Tibial artery (tissue), 4 donors: Measurements from ENCODE around the gene AK8.
A peak's percentile ranks its signal among the peaks of the same experiment; 100 is the strongest.

ENCODE experiments used
- DNase-seq, 2 donors: peaks; one replicate each; pipeline ENCODE4 v3.0.0-alpha.2; 2019
- H3K27ac ChIP-seq, 2 donors: fragments of 200-600 bp; sonication (generic) in 1 of 2; 1 replicate in 1 of 2; 2 replicates in 1 of 2; pipeline ENCODE4 v1.5.1; 2018 to 2019; ENCODE audit warnings: mild to moderate bottlenecking in 1 of 2
- H3K27me3 ChIP-seq, 2 donors: fragments of 200-600 bp; sonication (generic) in 1 of 2; one replicate each; pipeline versions ENCODE4 v1.5.1 to v1.6.0; 2016 to 2019
- H3K36me3 ChIP-seq, 3 donors: fragments of 200-600 bp; sonication (generic) in 2 of 3; one replicate each; pipeline ENCODE4 v1.5.1; 2016 to 2019; ENCODE audit warnings: mild to moderate bottlenecking in 2 of 3
- H3K4me1 ChIP-seq, 4 donors: fragments of 200-600 bp; sonication (generic) in 2 of 4; 1 replicate in 3 of 4; 2 replicates in 1 of 4; pipeline ENCODE4 v1.5.1; 2016 to 2019
- H3K4me3 ChIP-seq, 2 donors: fragments of 200-600 bp; sonication (generic) in 1 of 2; 1 replicate in 1 of 2; 2 replicates in 1 of 2; pipeline ENCODE4 v1.5.1; 2018 to 2019; ENCODE audit warnings: mild to moderate bottlenecking in 2 of 2
- H3K9me3 ChIP-seq, 3 donors: fragments of 200-600 bp; sonication (generic) in 1 of 3; one replicate each; pipeline ENCODE4 v1.5.1; 2016 to 2019
- intact Hi-C: fragments of 100-400 bp; cut with DNase I; formaldehyde crosslinking; loops from one replicate; pipeline ENCODE4 v1.15.0; 2023; ENCODE audit warnings: low total_unique reads
- TF ChIP-seq, protein P1 (sequence below), 2 experiments: fragments of 200-600 bp in 1 of 2; fragments of 450-650 bp in 1 of 2; IDR thresholded peaks; one replicate each; pipeline ENCODE4 v1.5.1; 2017 to 2019; ENCODE audit warnings: antibody characterized with exemption in 2 of 2, mild to moderate bottlenecking in 1 of 2, moderate library complexity in 1 of 2

AK8 gene

DNA sequence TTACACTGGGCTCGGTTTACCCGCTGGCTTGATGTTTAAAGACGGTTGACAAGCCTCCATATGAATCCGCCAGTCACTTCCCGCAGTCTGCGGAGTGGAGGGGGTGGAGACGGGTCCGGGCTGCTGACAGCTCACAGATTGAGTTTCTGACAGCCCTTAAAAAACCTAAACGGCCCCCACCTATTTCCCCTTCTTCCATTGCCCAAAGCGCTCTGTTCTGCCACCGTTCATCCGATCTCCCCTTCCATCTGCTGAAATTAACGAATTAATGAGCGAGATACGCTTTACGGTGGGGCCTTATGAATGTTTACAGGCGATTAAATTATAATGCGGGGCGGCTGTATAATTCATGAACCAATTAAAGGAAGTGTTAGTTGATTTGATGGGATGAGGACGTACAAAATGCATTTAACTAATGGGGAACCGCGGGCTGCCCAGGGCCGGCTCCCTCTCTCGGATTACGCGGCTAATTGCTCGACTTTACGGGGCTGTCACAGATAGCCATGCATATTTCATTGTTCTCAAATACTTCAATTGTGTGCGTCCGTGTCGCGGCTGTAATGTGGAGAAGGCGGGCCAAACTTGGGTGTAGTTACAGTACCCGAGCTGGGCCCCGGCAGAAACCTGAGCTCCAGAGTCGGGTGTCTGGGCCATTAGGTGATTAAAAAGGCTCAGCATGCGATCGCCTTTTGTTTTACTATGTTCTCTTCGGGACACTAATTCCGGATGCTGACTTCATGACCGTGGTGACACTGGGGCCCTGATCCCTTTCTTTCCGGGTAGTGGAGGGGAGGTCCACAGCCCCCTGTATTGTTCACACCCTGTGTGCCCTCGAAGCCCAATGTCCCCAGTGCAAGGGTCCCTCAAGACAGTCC lies 133.0 kb downstream of the AK8 start:
- intact Hi-C loops = no loop called here
- no peak for DNase-seq
- no peak overlapping the region for H3K4me3 ChIP-seq
- no peaks in the 10 kb centered on the region for H3K9me3 ChIP-seq
- H3K36me3 ChIP-seq = no peaks in the 10 kb centered on the region
- H3K27ac ChIP-seq = no peak overlapping the region
- peaks cover 5 to 61% of the 10 kb centered on the region in 2 donors for H3K27me3 ChIP-seq
- no peaks in the 10 kb centered on the region for H3K4me1 ChIP-seq
- TF ChIP-seq, protein P1, sequence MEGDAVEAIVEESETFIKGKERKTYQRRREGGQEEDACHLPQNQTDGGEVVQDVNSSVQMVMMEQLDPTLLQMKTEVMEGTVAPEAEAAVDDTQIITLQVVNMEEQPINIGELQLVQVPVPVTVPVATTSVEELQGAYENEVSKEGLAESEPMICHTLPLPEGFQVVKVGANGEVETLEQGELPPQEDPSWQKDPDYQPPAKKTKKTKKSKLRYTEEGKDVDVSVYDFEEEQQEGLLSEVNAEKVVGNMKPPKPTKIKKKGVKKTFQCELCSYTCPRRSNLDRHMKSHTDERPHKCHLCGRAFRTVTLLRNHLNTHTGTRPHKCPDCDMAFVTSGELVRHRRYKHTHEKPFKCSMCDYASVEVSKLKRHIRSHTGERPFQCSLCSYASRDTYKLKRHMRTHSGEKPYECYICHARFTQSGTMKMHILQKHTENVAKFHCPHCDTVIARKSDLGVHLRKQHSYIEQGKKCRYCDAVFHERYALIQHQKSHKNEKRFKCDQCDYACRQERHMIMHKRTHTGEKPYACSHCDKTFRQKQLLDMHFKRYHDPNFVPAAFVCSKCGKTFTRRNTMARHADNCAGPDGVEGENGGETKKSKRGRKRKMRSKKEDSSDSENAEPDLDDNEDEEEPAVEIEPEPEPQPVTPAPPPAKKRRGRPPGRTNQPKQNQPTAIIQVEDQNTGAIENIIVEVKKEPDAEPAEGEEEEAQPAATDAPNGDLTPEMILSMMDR (IDR thresholded peaks at IDR 0.05) = no peak

DNA sequence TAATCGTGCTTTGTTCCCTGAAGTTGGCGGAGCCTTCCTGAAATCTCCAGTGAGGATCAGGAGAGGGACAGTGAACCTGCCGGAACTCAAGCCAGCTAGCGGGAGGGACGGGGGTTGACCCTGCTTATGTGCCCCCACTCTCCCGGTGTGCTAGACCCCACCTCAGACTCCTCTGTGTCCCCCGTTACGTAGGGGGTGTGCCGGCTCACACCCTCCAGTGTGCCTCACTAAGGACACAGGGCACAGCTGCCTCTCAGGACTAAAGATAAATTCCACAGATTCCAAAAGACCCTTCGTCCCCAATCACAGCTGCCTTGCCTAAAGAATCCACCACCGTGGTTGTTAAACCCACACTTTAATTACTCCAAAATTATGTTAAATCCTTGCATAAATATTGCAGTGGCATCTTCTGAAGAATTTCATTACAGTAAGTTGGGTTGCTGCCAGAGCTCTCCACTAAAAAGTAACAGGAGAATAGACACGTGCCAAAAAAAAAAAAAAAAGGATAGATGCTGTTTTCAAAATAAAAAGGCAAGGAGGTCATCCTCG lies 134.1 kb downstream of the AK8 start:
- Histone ChIP-seq H3K4me1 (no peaks in the 10 kb centered on the region), H3K9me3 (no peaks in the 10 kb centered on the region), H3K27ac (no peak overlapping the region), H3K36me3 (no peaks in the 10 kb centered on the region), H3K27me3 (peaks cover 5 to 58% of the 10 kb centered on the region in 2 donors), H3K4me3 (no peak overlapping the region)
- TF ChIP-seq, protein P1 (IDR thresholded peaks at IDR 0.05) = no peak
- peak in 1 of 2 donors; percentile 35 for DNase-seq
- intact Hi-C loops = no loop called here

DNA sequence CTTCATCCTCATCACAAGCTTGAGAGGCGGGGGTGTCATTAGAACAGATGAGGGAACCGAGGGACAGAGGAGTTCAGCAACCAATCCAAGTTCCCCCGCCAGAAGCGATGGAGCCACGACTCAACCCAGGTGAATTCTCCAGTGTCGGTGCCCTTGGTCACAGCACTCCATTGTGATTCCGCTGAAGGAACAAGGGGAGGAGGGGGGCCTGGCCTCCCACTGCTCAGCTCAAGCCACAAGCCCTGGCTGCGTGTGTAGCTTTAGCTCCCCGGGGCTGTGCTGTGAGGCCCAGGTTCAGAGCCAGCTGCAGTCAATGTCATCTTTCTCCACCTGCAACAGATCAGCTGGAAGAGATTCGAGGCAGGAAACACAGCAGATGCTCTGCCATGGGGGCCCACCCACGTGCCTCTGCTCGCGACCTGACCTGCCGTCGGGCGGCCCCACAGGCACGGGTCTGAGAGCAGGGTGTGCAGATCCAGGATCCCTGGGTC lies 135.2 kb downstream of the AK8 start:
- intact Hi-C loops = no loop called here
- Histone ChIP-seq H3K27ac (no peak overlapping the region), H3K9me3 (no peaks in the 10 kb centered on the region), H3K4me3 (no peak overlapping the region), H3K36me3 (no peaks in the 10 kb centered on the region), H3K4me1 (no peaks in the 10 kb centered on the region), H3K27me3 (peaks cover 5 to 58% of the 10 kb centered on the region in 2 donors)
- TF ChIP-seq, protein P1 (IDR thresholded peaks at IDR 0.05) = no peak
- DNase-seq = peak in 1 of 2 donors; percentile 47

DNA sequence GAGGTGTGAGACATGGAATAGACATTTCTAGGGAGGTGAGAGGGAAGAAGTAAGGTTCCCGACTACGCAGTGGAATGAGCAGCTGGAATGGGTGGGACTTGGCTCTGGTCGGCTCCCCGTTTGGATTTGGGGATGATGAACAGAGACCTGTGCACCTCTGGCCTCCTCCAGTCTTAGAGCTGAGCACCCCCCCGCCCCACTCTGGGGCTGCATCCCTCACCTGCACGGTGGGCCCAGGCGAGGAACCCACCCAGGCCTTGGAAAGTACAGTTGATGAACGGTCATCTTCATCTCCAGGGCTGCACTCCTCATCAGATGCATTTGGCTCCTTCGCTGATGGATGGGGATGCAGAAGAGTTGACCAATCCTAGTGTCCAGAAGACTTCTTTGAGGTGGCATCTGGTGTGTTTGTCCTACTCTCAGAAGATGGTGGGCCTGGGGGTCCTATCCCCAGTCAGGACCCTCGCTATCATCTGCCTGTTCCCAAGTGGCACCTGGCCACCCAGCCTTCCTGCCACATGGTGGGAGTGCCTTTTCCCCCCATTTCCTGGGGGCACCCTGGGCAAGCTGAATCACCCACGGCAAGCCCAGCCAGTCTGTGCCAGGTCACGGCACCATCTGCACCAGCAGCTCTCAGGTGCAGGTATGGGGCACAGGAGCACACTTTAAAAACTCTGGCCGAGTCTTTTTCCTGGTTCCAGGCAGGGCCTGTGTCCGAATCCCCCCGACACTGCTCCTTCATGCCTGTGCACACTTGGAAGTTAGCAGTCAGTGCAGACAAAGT lies 137.4 kb downstream of the AK8 start:
- intact Hi-C loops = no loop called here
- Histone ChIP-seq H3K36me3 (no peaks in the 10 kb centered on the region), H3K9me3 (no peaks in the 10 kb centered on the region), H3K27me3 (peaks cover 5 to 50% of the 10 kb centered on the region in 2 donors), H3K4me3 (no peak overlapping the region), H3K4me1 (no peaks in the 10 kb centered on the region), H3K27ac (no peak overlapping the region)
- TF ChIP-seq, protein P1 (IDR thresholded peaks at IDR 0.05) = no peak
- DNase-seq = peak in 1 of 2 donors; percentile 51

DNA sequence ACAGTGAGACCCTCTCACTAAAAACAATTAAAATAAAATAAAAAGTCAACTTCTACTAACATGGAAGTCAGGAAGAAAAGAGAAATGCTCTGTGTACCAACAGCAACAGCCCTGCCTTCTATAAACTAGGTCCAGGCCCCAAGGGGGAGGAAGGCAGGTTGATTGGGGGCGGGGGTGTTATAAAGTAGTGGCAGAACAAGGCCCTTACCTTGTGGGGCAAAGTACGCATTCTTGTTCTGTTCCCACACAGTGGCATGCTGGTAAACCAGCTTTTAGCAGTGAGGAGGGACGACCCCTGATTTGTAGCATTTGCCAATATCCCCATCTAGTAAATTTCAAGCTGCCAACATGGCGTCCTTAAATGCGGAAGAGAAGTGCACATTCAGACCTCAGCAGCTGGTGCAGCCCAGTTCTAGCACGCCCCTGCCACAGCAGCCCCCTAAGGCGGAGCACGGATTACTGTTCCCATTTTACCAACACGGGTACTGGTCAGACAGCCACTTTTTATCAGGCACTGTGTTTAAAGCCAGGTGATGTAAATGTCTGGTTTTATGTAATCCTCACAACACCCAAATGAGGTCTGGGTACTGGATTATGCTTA lies 138.3 kb downstream of the AK8 start:
- Histone ChIP-seq H3K4me1 (no peaks in the 10 kb centered on the region), H3K27me3 (peaks cover 5 to 48% of the 10 kb centered on the region in 2 donors), H3K4me3 (no peak overlapping the region), H3K36me3 (no peaks in the 10 kb centered on the region), H3K27ac (no peak overlapping the region), H3K9me3 (no peaks in the 10 kb centered on the region)
- intact Hi-C loops = no loop called here
- DNase-seq = peak in 1 of 2 donors; percentile 13
- TF ChIP-seq, protein P1 (IDR thresholded peaks at IDR 0.05) = no peak
